ELR (cell line): ENCODE measurements around the gene SLC1A1.

Source experiments
- DNase-seq: peaks from one replicate; pipeline ENCODE4 v3.0.0-alpha.2; 2015; ENCODE audit warnings: low read depth

The SLC1A1 gene

GRCh38 chr9:4489919-4490704, at the start of gene SLC1A1:
SLC1A1 (plus strand) TSS chr9:4490468; CDS start chr9:4490680, 212 bp downstream.
- peak; percentile 41 for DNase-seq

GRCh38 chr9:4442806-4443205, 47.5 kb upstream of the SLC1A1 start:
- no peak for DNase-seq

- DNase-seq, result no peak
Observed at GRCh38 chr9:4443439-4443838, 46.8 kb upstream of the SLC1A1 start.

- no peak for DNase-seq
Observed at GRCh38 chr9:4461437-4461836, 28.8 kb upstream of the SLC1A1 start.

- DNase-seq, result no peak
Observed at GRCh38 chr9:4463824-4464223, 26.4 kb upstream of the SLC1A1 start.

GRCh38 chr9:4464911-4465513, 25.3 kb upstream of the SLC1A1 start:
- no peak for DNase-seq

- DNase-seq, result no peak
Observed at GRCh38 chr9:4465910-4466309, 24.4 kb upstream of the SLC1A1 start.

GRCh38 chr9:4475301-4475700, 15.0 kb upstream of the SLC1A1 start:
- DNase-seq, result no peak

GRCh38 chr9:4486176-4486575, 4.1 kb upstream of the SLC1A1 start:
- DNase-seq, result no peak

- DNase-seq, result no peak
Observed at GRCh38 chr9:4489562-4489918, 728 bp upstream of the SLC1A1 start.

GRCh38 chr9:4490705-4491625, 697 bp downstream of the SLC1A1 start:
- no peak for DNase-seq

GRCh38 chr9:4491626-4491975, 1.3 kb downstream of the SLC1A1 start:
- no peak for DNase-seq

- no peak for DNase-seq
Observed at GRCh38 chr9:4494332-4494731, 4.1 kb downstream of the SLC1A1 start.

GRCh38 chr9:4494806-4495205, 4.5 kb downstream of the SLC1A1 start:
- DNase-seq, result no peak

- DNase-seq, result no peak
Observed at GRCh38 chr9:4495537-4495936, 5.3 kb downstream of the SLC1A1 start.

- no peak for DNase-seq
Observed at GRCh38 chr9:4496497-4496896, 6.2 kb downstream of the SLC1A1 start.

GRCh38 chr9:4497395-4497794, 7.1 kb downstream of the SLC1A1 start:
- DNase-seq, result no peak

- peak; percentile 32 for DNase-seq
Observed at GRCh38 chr9:4497855-4498254, 7.6 kb downstream of the SLC1A1 start.

- no peak for DNase-seq
Observed at GRCh38 chr9:4499917-4500316, 9.6 kb downstream of the SLC1A1 start.

- no peak for DNase-seq
Observed at GRCh38 chr9:4501147-4501507, 10.9 kb downstream of the SLC1A1 start.

- DNase-seq, result no peak
Observed at GRCh38 chr9:4502444-4502843, 12.2 kb downstream of the SLC1A1 start.

- no peak for DNase-seq
Observed at GRCh38 chr9:4503103-4503502, 12.8 kb downstream of the SLC1A1 start.

GRCh38 chr9:4504250-4504649, 14.0 kb downstream of the SLC1A1 start:
- DNase-seq, result no peak
